HepG2 (cell line): ENCODE data around the gene GLYATL1B. TPM values are rescaled to one million over a fixed set of nuclear protein-coding genes. Genes with fewer than 3 reads are reported as not detected.

Experiments
- ATAC-seq: fragments of 200-7000 bp; cut with Tn5 transposase; 3 replicates; pipeline ENCODE4 v1.9.1; 2020; ENCODE audit warnings: mild to moderate bottlenecking, moderate library complexity
- BruUV-seq: library from RNA; stranded (reverse); fragments of 400-500 nt; replicated peaks from 2 replicates; lab custom pipeline; 2021; lab: Mats Ljungman, UMichigan
- CTCF ChIA-PET: fragments of 300-600 bp; formaldehyde crosslinking; extraction: SDS; loops from one replicate; lab custom pipeline; 2021; ENCODE audit warnings: low total read pairs, inconsistent platforms, low intra/inter-chr PET ratio; lab: Yijun Ruan, JAX
- POLR2A ChIA-PET: fragments of 350-600 bp; sonication (Branson Sonifier 250); formaldehyde crosslinking; loops from one replicate; lab custom pipeline; 2020; ENCODE audit warnings: antibody characterized with exemption, inconsistent platforms; lab: Yijun Ruan, JAX
- DNase-seq: peaks from one replicate; pipeline ENCODE4 v3.0.0-alpha.2; 2015; ENCODE audit warnings: low spot score
- FAIRE-seq: peaks from 3 replicates; lab custom pipeline; 2011; peaks lifted over from hg19 to GRCh38; lab: Jason Lieb, UNC
- H2AFZ ChIP-seq: one replicate; pipeline ENCODE4 v1.6.1; 2011; ENCODE audit warnings: low read length, inconsistent platforms
- H3K27ac ChIP-seq: fragments of 300-600 bp; 3 replicates; pipeline ENCODE4 v1.8.0; 2011; ENCODE audit warnings: mixed run types, mild to moderate bottlenecking, mixed read lengths, low read length, inconsistent platforms; ENCODE audit not compliant: insufficient read depth; ENCODE audit errors: extremely low read length
- H3K27me3 ChIP-seq, 2 experiments: fragments of 200-600 bp in 1 of 2; 2 replicates in 1 of 2; 3 replicates in 1 of 2; pipeline versions ENCODE4 v1.6.0 to v1.8.0; 2011; ENCODE audit warnings: low read length in 2 of 2, mild to moderate bottlenecking in 2 of 2, moderate library complexity in 2 of 2, inconsistent platforms in 1 of 2; ENCODE audit not compliant: insufficient read depth in 2 of 2, control insufficient read depth in 1 of 2
- H3K36me3 ChIP-seq, 2 experiments: fragments of 200-600 bp in 1 of 2; replicated peaks in 1 of 2; 2 replicates in 1 of 2; 3 replicates in 1 of 2; pipeline versions ENCODE4 v1.5.1 to v1.8.0; 2011; ENCODE audit warnings: low read length in 2 of 2, inconsistent platforms in 1 of 2; ENCODE audit not compliant: insufficient read depth in 2 of 2, control insufficient read depth in 1 of 2
- H3K4me1 ChIP-seq: 2 replicates; pipeline ENCODE4 v1.5.1; 2012; ENCODE audit warnings: low read length, inconsistent platforms; ENCODE audit not compliant: insufficient read depth
- H3K4me2 ChIP-seq: 2 replicates; pipeline ENCODE4 v1.6.0; 2011; ENCODE audit warnings: low read depth, low read length, inconsistent platforms
- H3K4me3 ChIP-seq, 3 experiments: fragments of 200-600 bp in 1 of 3; sonication (generic), shearing (Covaris generic) in 1 of 3; replicated peaks in 1 of 3; 2 replicates each; pipeline ENCODE4 v1.5.1; 2011 to 2016; ENCODE audit warnings: low read length in 3 of 3, inconsistent platforms in 2 of 3, low read depth in 2 of 3, mild to moderate bottlenecking in 2 of 3, control low read depth in 1 of 3, mixed read lengths in 1 of 3; ENCODE audit not compliant: insufficient read depth in 1 of 3
- H3K79me2 ChIP-seq: one replicate; pipeline ENCODE4 v1.6.1; 2011; ENCODE audit warnings: low read length, inconsistent platforms; ENCODE audit not compliant: insufficient read depth
- H3K9ac ChIP-seq: 2 replicates; pipeline ENCODE4 v1.6.0; 2011; ENCODE audit warnings: mild to moderate bottlenecking, low read depth, low read length, inconsistent platforms; ENCODE audit not compliant: insufficient read depth
- H3K9me3 ChIP-seq: 2 replicates; pipeline ENCODE4 v1.5.1; 2012; ENCODE audit warnings: mild to moderate bottlenecking, low read length
- H4K20me1 ChIP-seq: 2 replicates; pipeline ENCODE4 v1.6.0; 2011; ENCODE audit warnings: inconsistent platforms, mild to moderate bottlenecking, low read length, moderate library complexity; ENCODE audit not compliant: insufficient read depth
- MXI1 ChIP-seq: IDR thresholded peaks from 3 replicates; pipeline ENCODE4 v1.6.1; 2012; ENCODE audit warnings: low read depth, low read length, inconsistent platforms, borderline replicate concordance
- PREB ChIP-seq: sonication (generic); formaldehyde crosslinking; IDR thresholded peaks from 2 replicates; pipeline ENCODE4 v1.4.0; 2020; ENCODE audit warnings: missing genetic modification reagents
- THAP7 ChIP-seq: sonication (generic); formaldehyde crosslinking; IDR thresholded peaks from 2 replicates; pipeline ENCODE4 v1.8.1; 2023; ENCODE audit warnings: mild to moderate bottlenecking, missing genetic modification reagents
- ZMYM4 ChIP-seq: sonication (generic); formaldehyde crosslinking; IDR thresholded peaks from 2 replicates; pipeline ENCODE4 v1.8.1; 2023; ENCODE audit warnings: mild to moderate bottlenecking, missing genetic modification reagents
- ZNF18 ChIP-seq: sonication (generic); formaldehyde crosslinking; IDR thresholded peaks from 2 replicates; pipeline ENCODE4 v1.8.0; 2022; ENCODE audit warnings: mild to moderate bottlenecking, missing genetic modification reagents; ENCODE audit not compliant: insufficient replicate concordance
- ZNF318 ChIP-seq: sonication (generic); formaldehyde crosslinking; IDR thresholded peaks from 2 replicates; pipeline ENCODE4 v1.4.0; 2020; ENCODE audit warnings: mild to moderate bottlenecking, missing genetic modification reagents
- ZNF496 ChIP-seq: sonication (generic); formaldehyde crosslinking; IDR thresholded peaks from 2 replicates; pipeline ENCODE4 v1.8.1; 2023; ENCODE audit warnings: mild to moderate bottlenecking, moderate library complexity, missing genetic modification reagents; ENCODE audit not compliant: insufficient replicate concordance
- ZNF629 ChIP-seq: sonication (generic); formaldehyde crosslinking; conservative IDR thresholded peaks from 2 replicates; pipeline ENCODE4 v1.5.0; 2020; ENCODE audit warnings: missing genetic modification reagents
- WGBS: methylation state at CpG from one replicate; pipeline ENCODE4 v1.1.6; 2017; ENCODE audit warnings: low lambda C conversion rate; 5-methylcytosine and 5-hydroxymethylcytosine counted together
- in situ Hi-C: cut with HindIII; loops from 2 replicates; pipeline ENCODE4 v1.10.0; 2017; ENCODE audit warnings: low pct_unique_long_range_greater_than_20kb; ENCODE audit not compliant: extremely low pct_ligation_motif_present
- intact Hi-C: fragments of 100-400 bp; cut with micrococcal nuclease; formaldehyde crosslinking; loops from one replicate; pipeline ENCODE4 v1.10.0; 2022; ENCODE audit not compliant: unreplicated experiment
- polyA plus RNA-seq, 8 experiments: library from polyadenylated mRNA; depleted of rRNA in 3 of 8; stranded (reverse) in 7 of 8; unstranded in 1 of 8; fragments of >200 nt; fragmentation: Illumina TruSeq in 4 of 8; extraction: Trizol in 4 of 8; gene quantifications; 2 replicates each; pipeline versions ENCODE4 v1.2.1 to v1.2.3, GENCODE V29; 2011 to 2016; ENCODE audit warnings: low read depth in 4 of 8, missing spikeins in 1 of 8, mixed read lengths in 1 of 8; ENCODE audit not compliant: insufficient read depth in 1 of 8
- total RNA-seq, 5 experiments: library from RNA; depleted of rRNA; stranded (reverse); fragments of >200 nt; fragmentation: Illumina TruSeq; extraction: Trizol; gene quantifications; 2 replicates each; pipeline ENCODE4 v1.2.3, GENCODE V29; 2016; ENCODE audit warnings: low read depth in 1 of 5

Gene GLYATL1B
- total and polyA plus RNA-seq, 2 of the 13 experiments (the other 11 are each of a cell fraction or from before 2014, with no cell fraction given) = not detected

- TF ChIP-seq ZNF318 = no peak
- TF ChIP-seq ZNF496 (CRISPR knock-in tag) = no peak
Observed at GRCh38 chr11:59076876-59077571, 9.1 kb upstream of the GLYATL1B start (continued).

GRCh38 chr11:59078435-59078834, 7.7 kb upstream of the GLYATL1B start:
- POLR2A ChIA-PET = no interaction called here
- TF ChIP-seq MXI1 = no peak
- no peak for TF ChIP-seq ZNF629 (CRISPR knock-in tag)
- TF ChIP-seq ZNF18 (CRISPR knock-in tag) = no peak
- TF ChIP-seq PREB (CRISPR knock-in tag) = no peak
- TF ChIP-seq ZMYM4 (CRISPR knock-in tag) = no peak
- no peak for TF ChIP-seq THAP7 (CRISPR knock-in tag)

More at GRCh38 chr11:59078435-59078834, 7.7 kb upstream of the GLYATL1B start:
- Histone ChIP-seq H3K4me2 (no peak overlapping the region), H3K9me3 (no peaks in the 10 kb centered on the region), H3K79me2 (no peaks in the 10 kb centered on the region), H3K9ac (no peak overlapping the region), H3K27ac (no peak overlapping the region), H2AFZ (no peak overlapping the region), H3K4me3 (no peak overlapping the region), H4K20me1 (no peaks in the 10 kb centered on the region), H3K27me3 (no peaks in the 10 kb centered on the region), H3K4me1 (no peaks in the 10 kb centered on the region), H3K36me3 (no peaks in the 10 kb centered on the region)
- no peak for ATAC-seq
- DNase-seq = no peak
- intact Hi-C loops = no loop called here
- no peak for FAIRE-seq
- CTCF ChIA-PET = no interaction called here
- WGBS = 20% methylated on average over 2 of the region's 2 CpGs
- in situ Hi-C loops = no loop called here
- no TSS peak for BruUV-seq
